PC-3 (cell line): ENCODE measurements around the gene TRMT6.

Experiments
- CTCF ChIP-seq: fragments of 300-600 bp; sonication (generic); conservative IDR thresholded peaks from 2 replicates; pipeline ENCODE4 v1.5.1; 2017; ENCODE audit warnings: antibody characterized with exemption, low read depth, mild to moderate bottlenecking, low read length
- EZH2 ChIP-seq: fragments of 300-600 bp; sonication (generic); IDR thresholded peaks from one replicate; pipeline ENCODE4 v1.6.1; 2017; ENCODE audit warnings: antibody characterized with exemption, mild to moderate bottlenecking, low read length; ENCODE audit not compliant: unreplicated experiment

GRCh38 chr20:5947276-5947675 is 3.1 kb downstream of the TRMT6 start:
- TF ChIP-seq CTCF (no peak), EZH2 (no peak)
